GM12878 (cell line): ENCODE data around the gene HSFX4. TPM values are rescaled to one million over a fixed set of nuclear protein-coding genes. Genes with fewer than 3 reads are reported as not detected.

Experiments used
- ATAC-seq: fragments of 200-7000 bp; cut with Tn5 transposase; 3 replicates; pipeline ENCODE4 v1.9.1; 2020; ENCODE audit warnings: mild to moderate bottlenecking, moderate library complexity
- BruUV-seq: library from RNA; stranded (reverse); fragments of 400-500 nt; replicated peaks from 2 replicates; lab custom pipeline; 2021; lab: Mats Ljungman, UMichigan
- CTCF ChIA-PET: fragments of 300-600 bp; sonication (Branson Sonifier 250); formaldehyde crosslinking; extraction: SDS; loops from one replicate; lab custom pipeline; 2021; ENCODE audit warnings: inconsistent platforms; lab: Yijun Ruan, JAX
- POLR2A ChIA-PET: fragments of 350-600 bp; formaldehyde crosslinking; extraction: SDS; loops from one replicate; lab custom pipeline; 2021; ENCODE audit warnings: inconsistent platforms; lab: Charles Lee
- RAD21 ChIA-PET: fragments of 300-600 bp; sonication (Branson Sonifier 250); formaldehyde crosslinking; loops from one replicate; lab custom pipeline; 2023; ENCODE audit warnings: antibody characterized with exemption; ENCODE audit not compliant: unreplicated experiment; lab: Charles Lee
- SMC1A ChIA-PET: fragments of 300-600 bp; sonication (Branson Sonifier 250); formaldehyde crosslinking; loops from one replicate; lab custom pipeline; 2023; ENCODE audit not compliant: unreplicated experiment, uncharacterized antibody; lab: Charles Lee
- DNase-seq: peaks from one replicate; pipeline ENCODE4 v3.0.0-alpha.2; 2011; ENCODE audit warnings: low read depth, low spot score
- FAIRE-seq: peaks from 3 replicates; lab custom pipeline; 2011; peaks lifted over from hg19 to GRCh38; lab: Jason Lieb, UNC
- H2AFZ ChIP-seq: 2 replicates; pipeline ENCODE4 v1.6.0; 2011; ENCODE audit warnings: low read depth, low read length, control low read depth; ENCODE audit not compliant: control insufficient read depth
- H3K27ac ChIP-seq: 2 replicates; pipeline ENCODE4 v1.5.1; 2011; ENCODE audit warnings: control low read depth; ENCODE audit not compliant: control insufficient read depth, insufficient read depth
- H3K27me3 ChIP-seq, 2 experiments: replicated peaks in 1 of 2; 2 replicates each; pipeline versions ENCODE4 v1.6.0 to v1.6.1; 2011; ENCODE audit warnings: low read length in 1 of 2; ENCODE audit not compliant: control insufficient read depth in 2 of 2, insufficient read depth in 2 of 2
- H3K36me3 ChIP-seq, 2 experiments: 2 replicates each; pipeline ENCODE4 v1.5.1; 2011; ENCODE audit warnings: low read length in 1 of 2; ENCODE audit not compliant: control insufficient read depth in 2 of 2, insufficient read depth in 2 of 2
- H3K4me1 ChIP-seq: 2 replicates; pipeline ENCODE4 v1.6.1; 2011; ENCODE audit warnings: mild to moderate bottlenecking, low read length, moderate library complexity, mixed read lengths; ENCODE audit not compliant: control insufficient read depth, insufficient read depth
- H3K4me2 ChIP-seq: 2 replicates; pipeline ENCODE4 v1.6.0; 2011; ENCODE audit warnings: control low read depth; ENCODE audit not compliant: control insufficient read depth, insufficient read depth
- H3K4me3 ChIP-seq: fragments of 200-600 bp; sonication (generic); 2 replicates; pipeline ENCODE4 v1.5.1; 2016
- H3K79me2 ChIP-seq: 2 replicates; pipeline ENCODE4 v1.6.0; 2011; ENCODE audit warnings: low read length; ENCODE audit not compliant: control insufficient read depth, insufficient read depth
- H3K9ac ChIP-seq: 2 replicates; pipeline ENCODE4 v1.8.0; 2011; ENCODE audit warnings: low read length, control low read depth, mixed read lengths; ENCODE audit not compliant: control insufficient read depth, insufficient read depth
- H3K9me3 ChIP-seq: replicated peaks from 3 replicates; pipeline ENCODE4 v1.5.1; 2011; ENCODE audit warnings: mild to moderate bottlenecking, low read length; ENCODE audit not compliant: control insufficient read depth, insufficient read depth
- H4K20me1 ChIP-seq: 2 replicates; pipeline ENCODE4 v1.6.0; 2011; ENCODE audit not compliant: control insufficient read depth, insufficient read depth
- CBFB ChIP-seq: IDR thresholded peaks from 2 replicates; pipeline ENCODE4 v1.6.1; 2016; ENCODE audit warnings: antibody characterized with exemption, low read depth
- CHD1 ChIP-seq: IDR thresholded peaks from 2 replicates; pipeline ENCODE4 v1.6.1; 2012; ENCODE audit warnings: low read depth, low read length, improper control_type of control experiment
- E2F8 ChIP-seq: fragments of 450-650 bp; IDR thresholded peaks from 2 replicates; pipeline ENCODE4 v1.6.1; 2018; ENCODE audit warnings: mild to moderate bottlenecking, low read depth, moderate library complexity; ENCODE audit not compliant: partially characterized antibody
- EZH2 ChIP-seq: IDR thresholded peaks from 2 replicates; pipeline ENCODE4 v1.6.1; 2012; ENCODE audit warnings: low read depth, mild to moderate bottlenecking, control low read depth, inconsistent platforms, low read length, borderline replicate concordance; ENCODE audit not compliant: control insufficient read depth
- IKZF1 ChIP-seq: fragments of 450-650 bp; conservative IDR thresholded peaks from 2 replicates; pipeline ENCODE4 v1.6.1; 2017; ENCODE audit warnings: antibody characterized with exemption, mild to moderate bottlenecking
- KAT2A ChIP-seq: conservative IDR thresholded peaks from 2 replicates; pipeline ENCODE4 v1.6.1; 2011; ENCODE audit warnings: low read depth, low read length; ENCODE audit not compliant: control insufficient read depth
- KDM1A ChIP-seq: fragments of 200-600 bp; sonication (generic); IDR thresholded peaks from 2 replicates; pipeline ENCODE4 v1.6.1; 2016; ENCODE audit warnings: borderline replicate concordance
- MAX ChIP-seq: IDR thresholded peaks from 2 replicates; pipeline ENCODE4 v1.6.1; 2012; ENCODE audit warnings: low read depth, low read length, improper control_type of control experiment
- NR2C1 ChIP-seq: fragments of 450-650 bp; IDR thresholded peaks from 2 replicates; pipeline ENCODE4 v1.6.1; 2017; ENCODE audit warnings: antibody characterized with exemption, mild to moderate bottlenecking, moderate library complexity
- POLR2A ChIP-seq: IDR thresholded peaks from 2 replicates; pipeline ENCODE4 v1.6.1; 2011; ENCODE audit warnings: low read depth, mild to moderate bottlenecking, low read length
- POLR2AphosphoS5 ChIP-seq: IDR thresholded peaks from 2 replicates; pipeline ENCODE4 v1.6.1; 2011; ENCODE audit warnings: mild to moderate bottlenecking, low read length, inconsistent platforms
- TAF1 ChIP-seq: IDR thresholded peaks from 2 replicates; pipeline ENCODE4 v1.6.1; 2011; ENCODE audit warnings: mild to moderate bottlenecking, low read depth, low read length, borderline replicate concordance
- ZNF622 ChIP-seq: fragments of 450-650 bp; IDR thresholded peaks from 2 replicates; pipeline ENCODE4 v1.6.1; 2017; ENCODE audit warnings: mild to moderate bottlenecking, inconsistent platforms
- WGBS: methylation state at CpG from one replicate; pipeline ENCODE4 v1.1.6; 2016; ENCODE audit warnings: low lambda C conversion rate; ENCODE audit not compliant: insufficient replicate concordance, insufficient coverage; ENCODE audit errors: missing lambda C conversion rate; 5-methylcytosine and 5-hydroxymethylcytosine counted together
- in situ Hi-C: fragments of 300-500 bp; cut with MboI; formaldehyde crosslinking; loops from 9 replicates; pipeline ENCODE4 v1.14.3; 2018; ENCODE audit warnings: mixed read lengths
- intact Hi-C: fragments of 100-400 bp; cut with micrococcal nuclease; formaldehyde crosslinking; loops from one replicate; pipeline ENCODE4 v1.14.2; 2022; ENCODE audit not compliant: unreplicated experiment
- polyA plus RNA-seq, 11 experiments: library from polyadenylated mRNA; depleted of rRNA in 4 of 11; unstranded in 6 of 11; stranded (reverse) in 5 of 11; fragments of >200 nt; fragmentation: Nextera tagmentation in 4 of 11; fragmentation: Illumina TruSeq in 1 of 11; extraction: Ambion mirVana in 4 of 11; extraction: Trizol in 1 of 11; gene quantifications; 1 replicate in 1 of 11; 2 replicates in 10 of 11; pipeline versions ENCODE4 v1.2.1 to v1.2.3, GENCODE V29; 2011 to 2016; ENCODE audit warnings: inconsistent platforms in 2 of 11, missing spikeins in 2 of 11, low read depth in 1 of 11
- total RNA-seq, 4 experiments: library from RNA; depleted of rRNA in 3 of 4; stranded (reverse); fragments of >200 nt in 3 of 4; fragmentation: Illumina TruSeq in 1 of 4; extraction: Trizol in 1 of 4; gene quantifications; 2 replicates each; pipeline versions ENCODE4 v1.2.1 to v1.2.3, GENCODE V29; 2013 to 2021

The HSFX4 gene
- total and polyA plus RNA-seq, 10 of the 15 experiments (the other 5 are each of a cell fraction or from before 2014, with no cell fraction given), result 0.11 to 0.24 (median 0.21) TPM; not detected in 6

GRCh38 chrX:149948016-149948415 is 18.6 kb downstream of the HSFX4 start:
- Histone ChIP-seq H4K20me1 (no peaks in the 10 kb centered on the region), H3K79me2 (no peaks in the 10 kb centered on the region), H3K27me3 (no peaks in the 10 kb centered on the region), H3K9me3 (no peaks in the 10 kb centered on the region), H3K4me3 (no peak overlapping the region), H3K27ac (no peak overlapping the region), H3K4me2 (no peak overlapping the region), H2AFZ (no peak overlapping the region), H3K36me3 (no peaks in the 10 kb centered on the region), H3K9ac (no peak overlapping the region), H3K4me1 (no peaks in the 10 kb centered on the region)
- ChIA-PET RAD21 (no interaction called here), CTCF (interaction anchor here (0.8 kb wide), 1 partner anchor 8 kb away, joined by 3 read pairs; no protein-coding TSS in a partner anchor), SMC1A (no interaction called here), POLR2A (no interaction called here)
- intact Hi-C loops (loop anchor here (10.0 kb wide), 1 partner anchor 413 kb away; no protein-coding TSS in a partner anchor), in situ Hi-C loops (no loop called here)
- WGBS, result 46% methylated on average over 3 of the region's 3 CpGs
- BruUV-seq, result no TSS peak
- no peak for ATAC-seq
- DNase-seq, result no peak
- FAIRE-seq, result no peak
- TF ChIP-seq CBFB, result no peak

- BruUV-seq, result no TSS peak
- POLR2A ChIA-PET, result interaction anchor here (0.6 kb wide), 1 partner anchor 930 kb away, joined by 5 read pairs; no protein-coding TSS in a partner anchor
- intact Hi-C loops, result loop anchor here (10.0 kb wide), 1 partner anchor 415 kb away; no protein-coding TSS in a partner anchor
These were observed 20.5 kb downstream of the HSFX4 start for GRCh38 chrX:149949743-149950436.

More at GRCh38 chrX:149949743-149950436, 20.5 kb downstream of the HSFX4 start:
- no peaks in the 10 kb centered on the region for H3K79me2 ChIP-seq
- no peaks in the 10 kb centered on the region for H4K20me1 ChIP-seq
- H3K9me3 ChIP-seq, result no peaks in the 10 kb centered on the region
- no peak overlapping the region for H2AFZ ChIP-seq
- ChIA-PET CTCF (interaction anchor here (0.6 to 1.2 kb wide), 10 partner anchors 10 to 766 kb away, joined by 3 to 4 read pairs (median 3); no protein-coding TSS in a partner anchor), RAD21 (interaction anchor here (1.0 kb wide), 1 partner anchor 151 kb away, joined by 3 read pairs; no protein-coding TSS in a partner anchor), SMC1A (interaction anchor here (0.8 to 1.0 kb wide), 2 partner anchors 78 to 537 kb away, joined by 3 to 6 read pairs; no protein-coding TSS in a partner anchor)
- TF ChIP-seq ZNF622 (no peak), IKZF1 (no peak), E2F8 (no peak), POLR2AphosphoS5 (no peak), MAX (no peak), CHD1 (no peak), KDM1A (no peak), TAF1 (no peak), NR2C1 (no peak), KAT2A (no peak), POLR2A (no peak), EZH2 (no peak)
- H3K27me3 ChIP-seq, result no peaks in the 10 kb centered on the region
- no peak overlapping the region for H3K27ac ChIP-seq
- no peak for FAIRE-seq
- no peaks in the 10 kb centered on the region for H3K4me1 ChIP-seq
- in situ Hi-C loops, result loop anchor here (10.0 to 25.0 kb wide), 2 partner anchors 537 to 765 kb away; no protein-coding TSS in a partner anchor
- no peak for DNase-seq
- 33% methylated on average over 6 of the region's 6 CpGs for WGBS
- H3K9ac ChIP-seq, result no peak overlapping the region
- no peak overlapping the region for H3K4me2 ChIP-seq
- no peaks in the 10 kb centered on the region for H3K36me3 ChIP-seq
- no peak overlapping the region for H3K4me3 ChIP-seq
- ATAC-seq, result no peak
